ENCODE measurements around the gene SSBP2. TPM values are rescaled to one million over a fixed set of nuclear protein-coding genes. Genes with fewer than 3 reads are reported as not detected.
"Not testable (repeated sequence)": the region's sequence is repeated elsewhere in the genome, so short reads cannot be mapped to it uniquely, and the experiment has no call there.

SSBP2 gene
- total RNA-seq, 4 donors from 2014 or later = 25.9 to 94.6 (median 41.8) TPM

- TF ChIP-seq CTCF (IDR thresholded peaks at IDR 0.05) = no peak
- no peak for DNase-seq (ENCODE audit: low spot score)
- no peak for ATAC-seq (ENCODE audit: low FRiP score)
Observed at GRCh38 chr5:81633891-81634290, 117.0 kb downstream of the SSBP2 start.

- no peak for TF ChIP-seq CTCF (IDR thresholded peaks at IDR 0.05)
- ATAC-seq (ENCODE audit: low FRiP score) = no peak
- no peak for DNase-seq (ENCODE audit: low spot score)
Observed at GRCh38 chr5:81633471-81633870, 117.4 kb downstream of the SSBP2 start.

- no peak for ATAC-seq (ENCODE audit: low FRiP score)
- DNase-seq (ENCODE audit: low spot score) = no peak
- TF ChIP-seq CTCF (IDR thresholded peaks at IDR 0.05) = no peak
Observed at GRCh38 chr5:81632679-81633078, 118.2 kb downstream of the SSBP2 start.

- no peak for TF ChIP-seq CTCF (IDR thresholded peaks at IDR 0.05)
- ATAC-seq (ENCODE audit: low FRiP score) = no peak
- DNase-seq (ENCODE audit: low spot score) = no peak
Observed at GRCh38 chr5:81631621-81632020, 119.3 kb downstream of the SSBP2 start.

- no peak for TF ChIP-seq CTCF (IDR thresholded peaks at IDR 0.05)
- no peak for DNase-seq (ENCODE audit: low spot score)
- no peak for ATAC-seq (ENCODE audit: low FRiP score)
Observed at GRCh38 chr5:81631124-81631523, 119.8 kb downstream of the SSBP2 start.

- ATAC-seq (ENCODE audit: low FRiP score) = no peak
- no peak for DNase-seq (ENCODE audit: low spot score)
- TF ChIP-seq CTCF (IDR thresholded peaks at IDR 0.05) = no peak
Observed at GRCh38 chr5:81630684-81631083, 120.2 kb downstream of the SSBP2 start.

- DNase-seq (ENCODE audit: low spot score) (no peak), ATAC-seq (ENCODE audit: low FRiP score) (no peak)
- no peak for TF ChIP-seq CTCF (IDR thresholded peaks at IDR 0.05)
Observed at GRCh38 chr5:81629986-81630385, 120.9 kb downstream of the SSBP2 start.

- not testable (repeated sequence) for ATAC-seq (ENCODE audit: low FRiP score); DNase-seq (ENCODE audit: low spot score)
Observed at GRCh38 chr5:81628061-81628460, 122.8 kb downstream of the SSBP2 start.
